ENCODE results near the gene TRIP6. TPM values are rescaled to one million over a fixed set of nuclear protein-coding genes. Genes with fewer than 3 reads are reported as not detected.

The TRIP6 gene
- total RNA-seq, 1 donor from 2014 or later, result 13.1 TPM

DNA sequence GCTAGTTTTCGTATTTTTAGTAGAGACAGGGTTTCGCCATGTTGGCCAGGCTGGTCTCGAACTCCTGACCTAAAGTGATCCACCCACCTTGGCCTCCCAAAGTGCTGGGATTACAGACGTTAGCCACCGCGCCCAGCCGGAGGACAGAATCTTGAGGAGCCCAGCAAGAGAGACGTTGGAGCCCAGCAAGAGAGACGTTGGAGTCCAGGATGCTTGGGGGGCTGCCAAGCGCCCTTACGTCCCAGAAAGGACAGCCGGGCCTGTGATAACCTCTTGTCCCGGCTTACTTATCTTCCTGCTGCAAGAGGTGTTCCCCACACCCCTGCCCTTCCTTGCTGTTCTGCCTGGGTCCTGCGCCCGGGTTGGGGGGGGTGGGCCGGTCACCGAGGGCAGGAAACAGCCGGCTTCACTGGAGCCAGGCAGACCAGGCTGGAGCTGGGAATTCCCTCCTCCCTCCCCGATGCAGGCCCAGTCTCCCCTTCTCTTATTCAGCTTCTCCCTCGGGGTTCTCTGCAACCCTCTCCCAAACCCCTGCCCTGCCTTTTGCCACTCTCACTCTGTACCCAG, 38.0 kb upstream of the TRIP6 start:
- H3K27me3 Mint-ChIP-seq (ENCODE audit: unreplicated experiment), result peaks cover 23% of the 10 kb centered on the region
- TF ChIP-seq, protein P1, sequence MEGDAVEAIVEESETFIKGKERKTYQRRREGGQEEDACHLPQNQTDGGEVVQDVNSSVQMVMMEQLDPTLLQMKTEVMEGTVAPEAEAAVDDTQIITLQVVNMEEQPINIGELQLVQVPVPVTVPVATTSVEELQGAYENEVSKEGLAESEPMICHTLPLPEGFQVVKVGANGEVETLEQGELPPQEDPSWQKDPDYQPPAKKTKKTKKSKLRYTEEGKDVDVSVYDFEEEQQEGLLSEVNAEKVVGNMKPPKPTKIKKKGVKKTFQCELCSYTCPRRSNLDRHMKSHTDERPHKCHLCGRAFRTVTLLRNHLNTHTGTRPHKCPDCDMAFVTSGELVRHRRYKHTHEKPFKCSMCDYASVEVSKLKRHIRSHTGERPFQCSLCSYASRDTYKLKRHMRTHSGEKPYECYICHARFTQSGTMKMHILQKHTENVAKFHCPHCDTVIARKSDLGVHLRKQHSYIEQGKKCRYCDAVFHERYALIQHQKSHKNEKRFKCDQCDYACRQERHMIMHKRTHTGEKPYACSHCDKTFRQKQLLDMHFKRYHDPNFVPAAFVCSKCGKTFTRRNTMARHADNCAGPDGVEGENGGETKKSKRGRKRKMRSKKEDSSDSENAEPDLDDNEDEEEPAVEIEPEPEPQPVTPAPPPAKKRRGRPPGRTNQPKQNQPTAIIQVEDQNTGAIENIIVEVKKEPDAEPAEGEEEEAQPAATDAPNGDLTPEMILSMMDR (IDR thresholded peaks at IDR 0.05; ENCODE audit: partially characterized antibody, unreplicated experiment), result no peak
- H3K36me3 Mint-ChIP-seq (ENCODE audit: unreplicated experiment), result no peaks in the 10 kb centered on the region
- H3K9me3 Mint-ChIP-seq (ENCODE audit: unreplicated experiment), result peaks cover 7% of the 10 kb centered on the region
- H3K4me3 Mint-ChIP-seq (ENCODE audit: unreplicated experiment), result no peak overlapping the region
- no peak overlapping the region for H3K27ac Mint-ChIP-seq (ENCODE audit: unreplicated experiment)
- H3K4me1 Mint-ChIP-seq (ENCODE audit: low read depth, unreplicated experiment), result peaks cover 10% of the 10 kb centered on the region
- no peak for DNase-seq

DNA sequence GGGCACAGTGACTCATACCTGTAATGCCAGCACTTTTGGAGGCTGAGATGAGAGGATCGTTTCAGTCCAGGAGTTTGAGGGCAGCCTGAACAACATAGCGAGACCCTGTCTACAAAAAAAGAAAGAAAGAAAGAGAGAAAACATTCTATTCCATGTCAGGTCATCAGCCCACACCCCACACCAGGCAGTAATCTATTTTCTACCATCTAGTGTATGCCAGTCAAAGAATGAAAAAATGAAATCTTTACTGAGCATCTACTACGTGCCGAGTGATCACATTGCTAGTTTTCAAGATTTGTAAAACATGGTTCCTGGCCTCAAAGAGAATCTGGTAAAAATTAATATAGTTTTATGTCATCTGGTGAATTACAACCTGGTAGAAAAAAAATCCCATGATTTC, 36.8 kb upstream of the TRIP6 start:
- no peak overlapping the region for H3K4me3 Mint-ChIP-seq (ENCODE audit: unreplicated experiment)
- peaks cover 8% of the 10 kb centered on the region for H3K4me1 Mint-ChIP-seq (ENCODE audit: low read depth, unreplicated experiment)

DNA sequence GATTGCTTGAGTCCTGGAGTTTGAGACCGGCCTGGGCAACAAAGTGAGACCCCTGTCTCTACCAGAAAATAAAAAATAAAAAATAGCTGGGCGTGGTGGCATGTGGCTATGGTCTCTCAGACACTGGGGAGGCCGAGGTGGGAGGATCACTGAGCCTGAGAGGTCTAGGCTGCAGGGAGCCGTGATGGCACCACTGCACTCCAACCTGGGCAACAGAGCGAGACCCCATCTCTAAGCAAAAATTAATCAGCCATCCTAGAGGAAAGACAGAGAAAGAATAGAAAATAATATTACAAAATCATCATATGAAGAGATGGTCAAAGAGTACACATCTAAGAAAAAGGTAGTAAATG, 34.9 kb upstream of the TRIP6 start:
- peaks cover 7% of the 10 kb centered on the region for H3K4me1 Mint-ChIP-seq (ENCODE audit: low read depth, unreplicated experiment)
- H3K36me3 Mint-ChIP-seq (ENCODE audit: unreplicated experiment), result no peaks in the 10 kb centered on the region
- no peak overlapping the region for H3K27ac Mint-ChIP-seq (ENCODE audit: unreplicated experiment)
- DNase-seq, result no peak
- H3K4me3 Mint-ChIP-seq (ENCODE audit: unreplicated experiment), result no peak overlapping the region
- TF ChIP-seq, protein P1 (IDR thresholded peaks at IDR 0.05; ENCODE audit: partially characterized antibody, unreplicated experiment), result no peak
- peaks cover 18% of the 10 kb centered on the region for H3K27me3 Mint-ChIP-seq (ENCODE audit: unreplicated experiment)
- H3K9me3 Mint-ChIP-seq (ENCODE audit: unreplicated experiment), result peaks cover 6% of the 10 kb centered on the region

More for the DNA sequence above, 36.8 kb upstream of the TRIP6 start:
- H3K27me3 Mint-ChIP-seq (ENCODE audit: unreplicated experiment), result peaks cover 23% of the 10 kb centered on the region
- no peak for DNase-seq
- no peak overlapping the region for H3K27ac Mint-ChIP-seq (ENCODE audit: unreplicated experiment)
- H3K9me3 Mint-ChIP-seq (ENCODE audit: unreplicated experiment), result peaks cover 7% of the 10 kb centered on the region
- TF ChIP-seq, protein P1 (IDR thresholded peaks at IDR 0.05; ENCODE audit: partially characterized antibody, unreplicated experiment), result no peak
- no peaks in the 10 kb centered on the region for H3K36me3 Mint-ChIP-seq (ENCODE audit: unreplicated experiment)

DNA sequence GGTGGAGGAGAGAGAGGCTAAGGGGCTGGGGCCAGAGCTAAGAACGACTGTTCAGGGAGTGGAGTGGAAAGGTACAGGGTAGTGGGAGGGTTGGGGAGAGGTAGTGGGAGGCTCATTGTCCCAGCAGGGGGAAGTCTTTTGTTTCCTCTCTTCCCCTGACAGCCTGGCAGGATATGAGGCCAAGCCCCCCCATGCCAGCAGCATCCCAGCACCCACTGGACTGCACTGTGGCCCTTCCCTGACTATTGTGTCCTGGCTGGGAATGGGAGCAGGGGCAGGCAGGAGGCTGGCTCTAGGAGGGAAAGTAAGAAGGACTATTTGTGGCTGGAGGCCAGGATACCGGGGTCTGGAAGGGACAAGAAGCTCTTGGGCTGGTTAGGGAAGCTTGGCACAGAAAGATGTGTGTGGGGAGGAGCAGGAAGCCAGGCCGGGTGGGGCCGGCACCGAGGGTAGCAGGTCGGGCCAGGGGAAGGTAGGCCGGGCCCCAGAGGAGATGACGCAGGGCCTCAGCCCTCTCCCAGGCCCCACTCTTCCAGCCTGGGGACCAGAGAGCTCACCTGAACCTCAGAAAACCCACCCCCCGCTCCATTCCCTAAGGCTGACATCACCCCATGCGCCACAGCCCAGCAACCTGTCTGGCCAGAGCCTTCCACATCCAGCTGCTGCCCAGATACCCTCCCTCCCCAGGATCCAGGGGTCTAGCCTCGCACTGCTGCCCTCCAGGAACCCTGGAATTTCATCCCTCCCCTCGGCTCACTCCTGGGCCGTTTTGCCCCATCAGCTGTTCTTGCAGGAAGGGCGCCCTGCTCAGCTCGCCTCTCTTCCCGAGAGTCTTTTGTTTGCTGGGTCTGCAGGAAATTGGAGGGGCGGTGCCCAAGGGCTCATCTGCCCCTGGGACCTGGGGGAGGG, 31.0 kb upstream of the TRIP6 start:
- no peaks in the 10 kb centered on the region for H3K36me3 Mint-ChIP-seq (ENCODE audit: unreplicated experiment)
- peak overlapping the region; percentile 84 for H3K4me3 Mint-ChIP-seq (ENCODE audit: unreplicated experiment)
- H3K9me3 Mint-ChIP-seq (ENCODE audit: unreplicated experiment), result peaks cover 7% of the 10 kb centered on the region
- peaks cover 12% of the 10 kb centered on the region for H3K27me3 Mint-ChIP-seq (ENCODE audit: unreplicated experiment)
- peak; percentile 78 for DNase-seq
- peaks cover 7% of the 10 kb centered on the region for H3K4me1 Mint-ChIP-seq (ENCODE audit: low read depth, unreplicated experiment)
- TF ChIP-seq, protein P1 (IDR thresholded peaks at IDR 0.05; ENCODE audit: partially characterized antibody, unreplicated experiment), result no peak
- H3K27ac Mint-ChIP-seq (ENCODE audit: unreplicated experiment), result peak overlapping the region; percentile 98

DNA sequence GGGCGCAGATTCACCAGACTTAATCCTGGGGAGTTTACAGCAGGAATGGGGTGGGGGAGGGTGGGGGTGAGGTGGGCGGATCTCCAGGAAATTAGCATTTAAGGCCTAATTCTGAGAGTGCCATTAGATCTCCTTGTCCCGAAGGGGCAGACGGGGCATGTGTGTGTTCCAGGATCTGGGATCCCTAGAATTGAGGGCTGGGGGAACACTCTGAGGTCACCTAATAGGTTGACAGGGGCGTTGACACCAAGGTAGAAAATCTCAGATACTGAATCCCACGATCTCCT, 30.4 kb upstream of the TRIP6 start:
- Mint-ChIP-seq H3K27ac (ENCODE audit: unreplicated experiment) (peak overlapping the region; percentile 98), H3K27me3 (ENCODE audit: unreplicated experiment) (peaks cover 10% of the 10 kb centered on the region)
- TF ChIP-seq, protein P1 (IDR thresholded peaks at IDR 0.05; ENCODE audit: partially characterized antibody, unreplicated experiment), result no peak

More for the DNA sequence above, 30.4 kb upstream of the TRIP6 start:
- Mint-ChIP-seq H3K36me3 (ENCODE audit: unreplicated experiment) (no peaks in the 10 kb centered on the region), H3K9me3 (ENCODE audit: unreplicated experiment) (peaks cover 7% of the 10 kb centered on the region), H3K4me1 (ENCODE audit: low read depth, unreplicated experiment) (peaks cover 7% of the 10 kb centered on the region), H3K4me3 (ENCODE audit: unreplicated experiment) (peak overlapping the region; percentile 79)
- DNase-seq, result no peak

All from glutamatergic neuron (in vitro differentiated cells).